Liver (tissue), 3 donors: ENCODE data around the gene CACNA1C.

Experiments
- RXRA ChIP-seq, 2 donors: IDR thresholded peaks; 2 replicates each; pipeline ENCODE4 v1.6.1; 2017 to 2018; ENCODE audit warnings: antibody characterized with exemption in 2 of 2, mild to moderate bottlenecking in 1 of 2
- TF ChIP-seq, protein P1 (sequence below): fragments of 150-350 bp; IDR thresholded peaks from 2 replicates; pipeline ENCODE4 v1.5.1; 2017; ENCODE audit warnings: improper control_type of control experiment, low read depth, low read length; ENCODE audit not compliant: missing input control
- TF ChIP-seq, protein P2 (sequence below): IDR thresholded peaks from 2 replicates; pipeline ENCODE4 v1.6.1; 2016; ENCODE audit warnings: antibody characterized with exemption, mild to moderate bottlenecking
- donor health status: healthy.
- donor health status: healthy.

GRCh38 chr12:2383325-2384028 is 330.7 kb downstream of the CACNA1C start:
- TF ChIP-seq, protein P1, sequence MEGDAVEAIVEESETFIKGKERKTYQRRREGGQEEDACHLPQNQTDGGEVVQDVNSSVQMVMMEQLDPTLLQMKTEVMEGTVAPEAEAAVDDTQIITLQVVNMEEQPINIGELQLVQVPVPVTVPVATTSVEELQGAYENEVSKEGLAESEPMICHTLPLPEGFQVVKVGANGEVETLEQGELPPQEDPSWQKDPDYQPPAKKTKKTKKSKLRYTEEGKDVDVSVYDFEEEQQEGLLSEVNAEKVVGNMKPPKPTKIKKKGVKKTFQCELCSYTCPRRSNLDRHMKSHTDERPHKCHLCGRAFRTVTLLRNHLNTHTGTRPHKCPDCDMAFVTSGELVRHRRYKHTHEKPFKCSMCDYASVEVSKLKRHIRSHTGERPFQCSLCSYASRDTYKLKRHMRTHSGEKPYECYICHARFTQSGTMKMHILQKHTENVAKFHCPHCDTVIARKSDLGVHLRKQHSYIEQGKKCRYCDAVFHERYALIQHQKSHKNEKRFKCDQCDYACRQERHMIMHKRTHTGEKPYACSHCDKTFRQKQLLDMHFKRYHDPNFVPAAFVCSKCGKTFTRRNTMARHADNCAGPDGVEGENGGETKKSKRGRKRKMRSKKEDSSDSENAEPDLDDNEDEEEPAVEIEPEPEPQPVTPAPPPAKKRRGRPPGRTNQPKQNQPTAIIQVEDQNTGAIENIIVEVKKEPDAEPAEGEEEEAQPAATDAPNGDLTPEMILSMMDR = no peak
- TF ChIP-seq, protein P2, sequence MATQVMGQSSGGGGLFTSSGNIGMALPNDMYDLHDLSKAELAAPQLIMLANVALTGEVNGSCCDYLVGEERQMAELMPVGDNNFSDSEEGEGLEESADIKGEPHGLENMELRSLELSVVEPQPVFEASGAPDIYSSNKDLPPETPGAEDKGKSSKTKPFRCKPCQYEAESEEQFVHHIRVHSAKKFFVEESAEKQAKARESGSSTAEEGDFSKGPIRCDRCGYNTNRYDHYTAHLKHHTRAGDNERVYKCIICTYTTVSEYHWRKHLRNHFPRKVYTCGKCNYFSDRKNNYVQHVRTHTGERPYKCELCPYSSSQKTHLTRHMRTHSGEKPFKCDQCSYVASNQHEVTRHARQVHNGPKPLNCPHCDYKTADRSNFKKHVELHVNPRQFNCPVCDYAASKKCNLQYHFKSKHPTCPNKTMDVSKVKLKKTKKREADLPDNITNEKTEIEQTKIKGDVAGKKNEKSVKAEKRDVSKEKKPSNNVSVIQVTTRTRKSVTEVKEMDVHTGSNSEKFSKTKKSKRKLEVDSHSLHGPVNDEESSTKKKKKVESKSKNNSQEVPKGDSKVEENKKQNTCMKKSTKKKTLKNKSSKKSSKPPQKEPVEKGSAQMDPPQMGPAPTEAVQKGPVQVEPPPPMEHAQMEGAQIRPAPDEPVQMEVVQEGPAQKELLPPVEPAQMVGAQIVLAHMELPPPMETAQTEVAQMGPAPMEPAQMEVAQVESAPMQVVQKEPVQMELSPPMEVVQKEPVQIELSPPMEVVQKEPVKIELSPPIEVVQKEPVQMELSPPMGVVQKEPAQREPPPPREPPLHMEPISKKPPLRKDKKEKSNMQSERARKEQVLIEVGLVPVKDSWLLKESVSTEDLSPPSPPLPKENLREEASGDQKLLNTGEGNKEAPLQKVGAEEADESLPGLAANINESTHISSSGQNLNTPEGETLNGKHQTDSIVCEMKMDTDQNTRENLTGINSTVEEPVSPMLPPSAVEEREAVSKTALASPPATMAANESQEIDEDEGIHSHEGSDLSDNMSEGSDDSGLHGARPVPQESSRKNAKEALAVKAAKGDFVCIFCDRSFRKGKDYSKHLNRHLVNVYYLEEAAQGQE = no peak
- TF ChIP-seq RXRA (IDR thresholded peaks at IDR 0.05) = peak; percentile 35 to 38
